HepG2 (cell line): Measurements from ENCODE around the gene BID. TPM values are rescaled to one million over a fixed set of nuclear protein-coding genes. Genes with fewer than 3 reads are reported as not detected.

ENCODE experiments used
- ATAC-seq: fragments of 200-7000 bp; cut with Tn5 transposase; 3 replicates; pipeline ENCODE4 v1.9.1; 2020; ENCODE audit warnings: mild to moderate bottlenecking, moderate library complexity
- BruUV-seq: library from RNA; stranded (reverse); fragments of 400-500 nt; replicated peaks from 2 replicates; lab custom pipeline; 2021; lab: Mats Ljungman, UMichigan
- CTCF ChIA-PET: fragments of 300-600 bp; formaldehyde crosslinking; extraction: SDS; loops from one replicate; lab custom pipeline; 2021; ENCODE audit warnings: low total read pairs, inconsistent platforms, low intra/inter-chr PET ratio; lab: Yijun Ruan, JAX
- POLR2A ChIA-PET: fragments of 350-600 bp; sonication (Branson Sonifier 250); formaldehyde crosslinking; loops from one replicate; lab custom pipeline; 2020; ENCODE audit warnings: antibody characterized with exemption, inconsistent platforms; lab: Yijun Ruan, JAX
- DNase-seq: peaks from one replicate; pipeline ENCODE4 v3.0.0-alpha.2; 2015; ENCODE audit warnings: low spot score
- FAIRE-seq: peaks from 3 replicates; lab custom pipeline; 2011; peaks lifted over from hg19 to GRCh38; lab: Jason Lieb, UNC
- H2AFZ ChIP-seq: one replicate; pipeline ENCODE4 v1.6.1; 2011; ENCODE audit warnings: low read length, inconsistent platforms
- H3K27ac ChIP-seq: fragments of 300-600 bp; 3 replicates; pipeline ENCODE4 v1.8.0; 2011; ENCODE audit warnings: mixed run types, mild to moderate bottlenecking, mixed read lengths, low read length, inconsistent platforms; ENCODE audit not compliant: insufficient read depth; ENCODE audit errors: extremely low read length
- H3K27me3 ChIP-seq, 2 experiments: fragments of 200-600 bp in 1 of 2; 2 replicates in 1 of 2; 3 replicates in 1 of 2; pipeline versions ENCODE4 v1.6.0 to v1.8.0; 2011; ENCODE audit warnings: low read length in 2 of 2, mild to moderate bottlenecking in 2 of 2, moderate library complexity in 2 of 2, inconsistent platforms in 1 of 2; ENCODE audit not compliant: insufficient read depth in 2 of 2, control insufficient read depth in 1 of 2
- H3K36me3 ChIP-seq, 2 experiments: fragments of 200-600 bp in 1 of 2; replicated peaks in 1 of 2; 2 replicates in 1 of 2; 3 replicates in 1 of 2; pipeline versions ENCODE4 v1.5.1 to v1.8.0; 2011; ENCODE audit warnings: low read length in 2 of 2, inconsistent platforms in 1 of 2; ENCODE audit not compliant: insufficient read depth in 2 of 2, control insufficient read depth in 1 of 2
- H3K4me1 ChIP-seq: 2 replicates; pipeline ENCODE4 v1.5.1; 2012; ENCODE audit warnings: low read length, inconsistent platforms; ENCODE audit not compliant: insufficient read depth
- H3K4me2 ChIP-seq: 2 replicates; pipeline ENCODE4 v1.6.0; 2011; ENCODE audit warnings: low read depth, low read length, inconsistent platforms
- H3K4me3 ChIP-seq, 3 experiments: fragments of 200-600 bp in 1 of 3; sonication (generic), shearing (Covaris generic) in 1 of 3; replicated peaks in 1 of 3; 2 replicates each; pipeline ENCODE4 v1.5.1; 2011 to 2016; ENCODE audit warnings: low read length in 3 of 3, inconsistent platforms in 2 of 3, low read depth in 2 of 3, mild to moderate bottlenecking in 2 of 3, control low read depth in 1 of 3, mixed read lengths in 1 of 3; ENCODE audit not compliant: insufficient read depth in 1 of 3
- H3K79me2 ChIP-seq: one replicate; pipeline ENCODE4 v1.6.1; 2011; ENCODE audit warnings: low read length, inconsistent platforms; ENCODE audit not compliant: insufficient read depth
- H3K9ac ChIP-seq: 2 replicates; pipeline ENCODE4 v1.6.0; 2011; ENCODE audit warnings: mild to moderate bottlenecking, low read depth, low read length, inconsistent platforms; ENCODE audit not compliant: insufficient read depth
- H3K9me3 ChIP-seq: 2 replicates; pipeline ENCODE4 v1.5.1; 2012; ENCODE audit warnings: mild to moderate bottlenecking, low read length
- H4K20me1 ChIP-seq: 2 replicates; pipeline ENCODE4 v1.6.0; 2011; ENCODE audit warnings: inconsistent platforms, mild to moderate bottlenecking, low read length, moderate library complexity; ENCODE audit not compliant: insufficient read depth
- CHD4 ChIP-seq: fragments of 200-600 bp; sonication (generic); IDR thresholded peaks from 2 replicates; pipeline ENCODE4 v1.7.0; 2017; ENCODE audit warnings: mild to moderate bottlenecking, low read length, borderline replicate concordance
- NBN ChIP-seq: fragments of 450-650 bp; conservative IDR thresholded peaks from 2 replicates; pipeline ENCODE4 v1.6.1; 2017
- NFE2 ChIP-seq: sonication (generic); formaldehyde crosslinking; IDR thresholded peaks from 2 replicates; pipeline ENCODE4 v1.4.0; 2020; ENCODE audit warnings: missing genetic modification reagents
- SMAD9 ChIP-seq: sonication (generic); formaldehyde crosslinking; IDR thresholded peaks from 2 replicates; pipeline ENCODE4 v1.5.1; 2020; ENCODE audit warnings: mild to moderate bottlenecking, missing genetic modification reagents
- ZBTB49 ChIP-seq: sonication (generic); formaldehyde crosslinking; IDR thresholded peaks from 2 replicates; pipeline ENCODE4 v1.4.0; 2020; ENCODE audit warnings: missing genetic modification reagents, borderline replicate concordance
- ZMYM2 ChIP-seq: sonication (generic); formaldehyde crosslinking; IDR thresholded peaks from 2 replicates; pipeline ENCODE4 v1.8.0; 2022; ENCODE audit warnings: mild to moderate bottlenecking, missing genetic modification reagents
- ZNF30 ChIP-seq: sonication (generic); formaldehyde crosslinking; IDR thresholded peaks from 2 replicates; pipeline ENCODE4 v1.5.0; 2020; ENCODE audit warnings: mild to moderate bottlenecking, missing genetic modification reagents
- ZNF737 ChIP-seq: sonication (generic); formaldehyde crosslinking; IDR thresholded peaks from 2 replicates; pipeline ENCODE4 v1.5.0; 2020; ENCODE audit warnings: missing genetic modification reagents, mild to moderate bottlenecking, borderline replicate concordance
- whole genome bisulfite sequencing: methylation state at CpG from one replicate; pipeline ENCODE4 v1.1.6; 2017; ENCODE audit warnings: low lambda C conversion rate; 5-methylcytosine and 5-hydroxymethylcytosine counted together
- in situ Hi-C: cut with HindIII; loops from 2 replicates; pipeline ENCODE4 v1.10.0; 2017; ENCODE audit warnings: low pct_unique_long_range_greater_than_20kb; ENCODE audit not compliant: extremely low pct_ligation_motif_present
- intact Hi-C: fragments of 100-400 bp; cut with micrococcal nuclease; formaldehyde crosslinking; loops from one replicate; pipeline ENCODE4 v1.10.0; 2022; ENCODE audit not compliant: unreplicated experiment
- polyA plus RNA-seq, 8 experiments: library from polyadenylated mRNA; depleted of rRNA in 3 of 8; stranded (reverse) in 7 of 8; unstranded in 1 of 8; fragments of >200 nt; fragmentation: Illumina TruSeq in 4 of 8; extraction: Trizol in 4 of 8; gene quantifications; 2 replicates each; pipeline versions ENCODE4 v1.2.1 to v1.2.3, GENCODE V29; 2011 to 2016; ENCODE audit warnings: low read depth in 4 of 8, missing spikeins in 1 of 8, mixed read lengths in 1 of 8; ENCODE audit not compliant: insufficient read depth in 1 of 8
- total RNA-seq, 5 experiments: library from RNA; depleted of rRNA; stranded (reverse); fragments of >200 nt; fragmentation: Illumina TruSeq; extraction: Trizol; gene quantifications; 2 replicates each; pipeline ENCODE4 v1.2.3, GENCODE V29; 2016; ENCODE audit warnings: low read depth in 1 of 5

BID gene
- total and polyA plus RNA-seq, 2 of the 13 experiments (the other 11 are each of a cell fraction or from before 2014, with no cell fraction given) = 35.3 to 51.7 TPM

GRCh38 chr22:17811119-17811518 lies 36.9 kb upstream of the BID start:
- H2AFZ ChIP-seq = no peak overlapping the region
- H3K27me3 ChIP-seq = no peaks in the 10 kb centered on the region
- FAIRE-seq = no peak
- in situ Hi-C loops (no loop called here), intact Hi-C loops (no loop called here)
- 92% methylated on average over 3 of the region's 4 CpGs for WGBS
- ATAC-seq = no peak
- H3K27ac ChIP-seq = no peak overlapping the region
- H3K79me2 ChIP-seq = no peaks in the 10 kb centered on the region
- BruUV-seq = no TSS peak
- H4K20me1 ChIP-seq = no peaks in the 10 kb centered on the region
- ChIA-PET POLR2A (no interaction called here), CTCF (no interaction called here)
- no peak overlapping the region for H3K4me2 ChIP-seq
- no peak overlapping the region for H3K9ac ChIP-seq
- no peaks in the 10 kb centered on the region for H3K4me1 ChIP-seq
- H3K9me3 ChIP-seq = no peaks in the 10 kb centered on the region
- DNase-seq = no peak
- no peak overlapping the region for H3K4me3 ChIP-seq
- no peak for TF ChIP-seq CHD4
- no peak for TF ChIP-seq NBN
- no peak for TF ChIP-seq NFE2 (CRISPR knock-in tag)
- TF ChIP-seq ZBTB49 (CRISPR knock-in tag) = no peak
- peaks cover 12 to 37% of the 10 kb centered on the region in 2 experiments; a peak in 4 of 5 replicates for H3K36me3 ChIP-seq

GRCh38 chr22:17810570-17811116 lies 36.4 kb upstream of the BID start:
- in situ Hi-C loops (no loop called here), intact Hi-C loops (no loop called here)
- no peaks in the 10 kb centered on the region for H3K4me1 ChIP-seq
- H3K27me3 ChIP-seq = no peaks in the 10 kb centered on the region
- H3K4me3 ChIP-seq = no peak overlapping the region
- no peak for DNase-seq
- H3K9me3 ChIP-seq = no peaks in the 10 kb centered on the region
- 95% methylated on average over 9 of the region's 12 CpGs for WGBS
- BruUV-seq = no TSS peak
- no peak overlapping the region for H2AFZ ChIP-seq
- no peaks in the 10 kb centered on the region for H4K20me1 ChIP-seq
- CTCF ChIA-PET = no interaction called here
- no peak overlapping the region for H3K9ac ChIP-seq
- no peak overlapping the region for H3K27ac ChIP-seq
- POLR2A ChIA-PET = no interaction called here
- FAIRE-seq = no peak
- no peak for ATAC-seq
- TF ChIP-seq ZMYM2 (CRISPR knock-in tag) = no peak
- no peak for TF ChIP-seq ZNF30 (CRISPR knock-in tag)
- no peak for TF ChIP-seq ZNF737 (CRISPR knock-in tag)
- no peak for TF ChIP-seq SMAD9
- TF ChIP-seq, all 625 proteins: peak for 0
- H3K36me3 ChIP-seq = peaks cover 11 to 32% of the 10 kb centered on the region in 2 experiments; a peak in 4 of 5 replicates
- no peaks in the 10 kb centered on the region for H3K79me2 ChIP-seq
- H3K4me2 ChIP-seq = no peak overlapping the region
